Activated naive CD4-positive, alpha-beta T cell treated with anti-CD3 and anti-CD28 coated beads, Interleukin-2, amount 10 ng/mL, durations not matched to agents 7 days and 5 days (primary cell): ENCODE measurements around the gene FAM186B.
A peak's percentile ranks its signal among the peaks of the same experiment; 100 is the strongest.

Source experiments
- CTCF ChIA-PET: fragments of 350-600 bp; sonication (Branson Sonifier 250); formaldehyde crosslinking; loops from one replicate; lab custom pipeline; 2021; ENCODE audit warnings: antibody characterized with exemption; lab: Charles Lee
- DNase-seq: peaks from one replicate; pipeline ENCODE4 v3.0.0-alpha.2; 2020
- H3K27ac Mint-ChIP-seq: one replicate; pipeline ENCODE4 v1.8.0; 2021; ENCODE audit warnings: mild to moderate bottlenecking, moderate library complexity, mixed read lengths
- H3K27me3 Mint-ChIP-seq: one replicate; pipeline ENCODE4 v1.8.0; 2021; ENCODE audit warnings: mild to moderate bottlenecking, mixed read lengths
- H3K36me3 Mint-ChIP-seq: one replicate; pipeline ENCODE4 v1.8.0; 2021; ENCODE audit warnings: mixed read lengths
- H3K4me1 Mint-ChIP-seq: one replicate; pipeline ENCODE4 v1.8.0; 2021; ENCODE audit warnings: mixed read lengths
- H3K4me3 Mint-ChIP-seq: one replicate; pipeline ENCODE4 v1.8.0; 2021; ENCODE audit warnings: mild to moderate bottlenecking, moderate library complexity, mixed read lengths
- H3K9me3 Mint-ChIP-seq: one replicate; pipeline ENCODE4 v1.8.0; 2021; ENCODE audit warnings: mixed read lengths

Gene FAM186B

GRCh38 chr12:49584591-49584990 lies 20.8 kb downstream of the FAM186B start:
- Mint-ChIP-seq H3K4me3 (no peak overlapping the region), H3K27ac (no peak overlapping the region), H3K27me3 (no peaks in the 10 kb centered on the region), H3K36me3 (peaks cover 3% of the 10 kb centered on the region), H3K4me1 (peaks cover 15% of the 10 kb centered on the region), H3K9me3 (no peaks in the 10 kb centered on the region)
- CTCF ChIA-PET = interaction anchor here (0.7 to 1.5 kb wide), 2 partner anchors 52 to 226 kb away, joined by 3 to 8 read pairs; no protein-coding TSS in a partner anchor
- no peak for DNase-seq

DNA sequence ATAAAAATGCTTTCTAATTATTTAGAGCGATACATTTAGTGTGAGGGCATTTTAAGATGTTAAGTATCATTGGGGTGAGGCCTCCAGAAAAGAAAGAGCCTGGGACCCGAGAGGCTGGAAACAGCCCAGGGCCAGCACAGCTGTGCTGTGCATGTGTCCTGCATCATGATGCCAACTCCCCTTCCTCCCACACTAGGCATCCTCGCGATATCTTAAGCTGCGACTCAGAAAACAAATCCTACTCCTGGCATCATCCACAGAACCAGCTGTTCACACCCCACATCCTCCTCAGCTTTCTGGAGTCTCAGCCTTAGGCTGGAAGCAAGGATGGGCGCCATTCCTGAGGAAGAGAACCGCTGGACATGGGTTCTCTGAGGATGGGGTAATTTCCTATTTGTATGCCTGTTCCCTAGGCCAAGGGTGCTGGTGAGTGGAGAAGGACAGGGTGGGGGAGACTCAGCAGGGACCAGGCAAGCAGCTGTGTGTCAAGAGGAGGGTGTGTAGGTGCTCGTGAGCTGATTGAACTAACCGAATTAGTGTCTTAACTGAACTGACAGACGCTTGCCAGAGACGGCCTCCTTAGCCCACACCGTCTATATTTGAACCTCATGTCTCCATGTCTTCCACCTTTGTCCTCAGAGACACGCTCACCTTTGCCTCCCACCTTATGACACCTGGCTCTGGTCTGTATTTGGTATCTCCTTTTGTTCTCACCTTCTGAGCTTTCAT lies 21.9 kb downstream of the FAM186B start:
- Mint-ChIP-seq H3K27ac (no peak overlapping the region), H3K36me3 (peaks cover 3% of the 10 kb centered on the region), H3K27me3 (no peaks in the 10 kb centered on the region), H3K4me3 (no peak overlapping the region), H3K4me1 (peaks cover 15% of the 10 kb centered on the region), H3K9me3 (no peaks in the 10 kb centered on the region)
- CTCF ChIA-PET = interaction anchor here (0.7 to 6.4 kb wide), 6 partner anchors 31 to 225 kb away, joined by 3 to 71 read pairs (median 3); no protein-coding TSS in a partner anchor
- no peak for DNase-seq

DNA sequence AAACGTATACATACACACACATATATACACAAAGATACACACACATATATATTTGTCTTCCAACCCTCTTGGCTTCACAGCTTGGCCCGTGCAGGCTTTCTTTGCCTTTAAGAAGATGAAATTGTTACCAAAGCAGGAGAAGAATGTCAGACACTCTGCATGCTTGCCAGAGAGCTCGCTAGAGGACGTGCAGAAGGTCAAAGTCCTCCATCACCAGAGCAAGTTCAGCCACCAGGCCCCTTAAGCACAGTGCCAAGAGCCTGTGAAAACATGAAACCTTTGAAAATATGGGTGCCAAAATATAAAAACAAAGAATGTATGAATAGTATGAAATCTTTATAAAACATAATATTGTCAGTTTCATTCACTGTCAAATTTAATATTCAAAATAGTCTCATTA lies 22.6 kb downstream of the FAM186B start:
- CTCF ChIA-PET = interaction anchor here (1.5 to 6.4 kb wide), 2 partner anchors 30 to 224 kb away, joined by 8 to 71 read pairs; no protein-coding TSS in a partner anchor

GRCh38 chr12:49582201-49582600 lies 23.2 kb downstream of the FAM186B start:
- peaks cover 4% of the 10 kb centered on the region for H3K36me3 Mint-ChIP-seq
- H3K9me3 Mint-ChIP-seq = no peaks in the 10 kb centered on the region
- no peak for DNase-seq
- H3K27me3 Mint-ChIP-seq = no peaks in the 10 kb centered on the region
- peaks cover 15% of the 10 kb centered on the region for H3K4me1 Mint-ChIP-seq
- no peak overlapping the region for H3K4me3 Mint-ChIP-seq
- CTCF ChIA-PET = interaction anchor here (0.6 to 6.4 kb wide), 4 partner anchors 12 to 97 kb away, joined by 3 to 71 read pairs (median 10); no protein-coding TSS in a partner anchor
- no peak overlapping the region for H3K27ac Mint-ChIP-seq

More for the DNA sequence above, 22.6 kb downstream of the FAM186B start:
- H3K4me1 Mint-ChIP-seq = peaks cover 15% of the 10 kb centered on the region
- H3K27me3 Mint-ChIP-seq = no peaks in the 10 kb centered on the region
- DNase-seq = no peak
- no peak overlapping the region for H3K27ac Mint-ChIP-seq
- H3K4me3 Mint-ChIP-seq = no peak overlapping the region
- H3K36me3 Mint-ChIP-seq = peaks cover 3% of the 10 kb centered on the region
- no peaks in the 10 kb centered on the region for H3K9me3 Mint-ChIP-seq

DNA sequence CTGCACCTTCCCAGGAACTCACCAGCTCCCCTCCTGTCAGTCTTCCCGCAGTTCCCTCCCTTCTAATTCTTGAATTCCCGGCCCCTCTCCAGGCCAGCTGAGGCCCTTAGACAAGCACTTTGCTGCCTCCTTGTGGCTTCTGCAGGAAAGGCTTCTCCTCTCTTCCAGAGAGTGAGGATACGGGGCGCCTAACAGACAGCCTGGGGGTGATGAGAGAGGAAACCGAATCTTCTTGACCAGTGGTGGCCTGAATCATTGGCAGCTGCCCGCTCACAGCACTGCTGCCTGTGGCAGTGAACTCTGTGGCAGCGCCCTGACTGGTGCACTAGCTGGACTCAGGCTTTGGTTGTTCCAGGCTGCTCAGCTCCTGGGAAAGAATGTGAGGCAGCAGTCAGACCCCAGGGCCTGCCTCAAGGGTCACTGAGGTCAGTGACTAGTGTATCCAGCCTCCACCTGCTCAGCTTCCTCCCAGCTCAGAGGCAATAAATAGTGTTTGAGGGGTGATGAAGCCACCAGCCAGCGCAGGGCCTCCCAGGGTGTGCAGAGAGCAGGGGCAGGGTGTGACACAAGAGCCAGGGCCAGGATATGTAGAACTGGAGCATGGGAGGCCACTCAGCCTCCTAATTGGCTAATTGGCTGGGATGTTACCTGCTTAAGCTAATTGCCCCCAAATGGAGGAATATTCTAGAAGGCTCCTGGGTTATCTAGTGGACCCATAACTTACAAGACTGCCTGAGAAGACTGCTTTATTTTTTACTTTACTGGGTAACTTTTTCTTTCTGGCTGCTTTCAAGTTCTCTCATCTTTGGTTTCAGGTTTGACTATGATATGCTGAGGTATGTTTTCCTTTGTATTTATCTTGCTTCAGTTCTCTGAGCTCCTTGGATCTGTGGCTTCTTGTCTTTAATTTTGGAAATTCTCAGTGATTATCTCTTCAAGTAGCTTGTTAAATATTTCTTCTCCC lies 24.6 kb downstream of the FAM186B start:
- peaks cover 15% of the 10 kb centered on the region for H3K4me1 Mint-ChIP-seq
- H3K27ac Mint-ChIP-seq = no peak overlapping the region
- CTCF ChIA-PET = interaction anchor here (0.6 to 6.4 kb wide), 28 partner anchors 11 to 626 kb away, joined by 3 to 71 read pairs (median 4); partner anchors contain the start of gene PRPF40B
- peak; percentile 78 for DNase-seq
- no peaks in the 10 kb centered on the region for H3K9me3 Mint-ChIP-seq
- no peak overlapping the region for H3K4me3 Mint-ChIP-seq
- peaks cover 8% of the 10 kb centered on the region for H3K36me3 Mint-ChIP-seq
- H3K27me3 Mint-ChIP-seq = no peaks in the 10 kb centered on the region

DNA sequence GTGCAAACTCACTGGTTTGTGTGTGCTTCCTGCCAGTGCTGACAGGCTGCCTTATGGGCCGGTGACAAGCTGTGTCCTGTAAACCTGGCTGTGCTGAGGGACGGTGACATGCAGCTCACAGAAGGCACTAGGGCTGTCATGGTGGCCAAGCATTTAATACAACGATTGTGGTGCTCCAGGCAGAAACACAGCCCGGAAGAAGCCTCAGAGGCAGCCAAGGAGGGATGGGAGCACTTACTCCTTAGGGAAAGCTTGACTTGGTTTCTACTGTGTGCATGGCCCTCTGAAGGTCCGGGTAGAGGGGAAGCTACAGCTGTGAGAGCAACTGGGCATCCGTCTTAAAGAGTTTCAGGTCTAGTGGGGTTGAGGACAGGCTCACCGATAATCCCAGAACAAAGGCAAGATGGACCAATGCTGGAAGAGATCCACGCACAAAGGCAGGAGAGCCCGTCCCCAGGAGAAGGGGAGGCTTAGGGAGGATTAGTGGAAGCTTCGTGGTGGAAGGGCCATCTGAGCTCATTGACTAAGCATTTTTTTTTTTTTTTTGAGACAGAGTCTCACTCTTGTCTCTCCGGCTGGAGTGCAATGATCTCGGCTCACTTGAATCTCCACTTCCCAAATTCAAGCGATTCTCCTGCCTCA lies 26.8 kb downstream of the FAM186B start:
- Mint-ChIP-seq H3K27ac (no peak overlapping the region), H3K4me3 (no peak overlapping the region), H3K9me3 (no peaks in the 10 kb centered on the region), H3K27me3 (no peaks in the 10 kb centered on the region), H3K4me1 (peaks cover 15% of the 10 kb centered on the region), H3K36me3 (peaks cover 9% of the 10 kb centered on the region)
- no peak for DNase-seq
- CTCF ChIA-PET = interaction anchor here (5.4 to 6.4 kb wide), 2 partner anchors 26 to 221 kb away, joined by 57 to 71 read pairs; no protein-coding TSS in a partner anchor

DNA sequence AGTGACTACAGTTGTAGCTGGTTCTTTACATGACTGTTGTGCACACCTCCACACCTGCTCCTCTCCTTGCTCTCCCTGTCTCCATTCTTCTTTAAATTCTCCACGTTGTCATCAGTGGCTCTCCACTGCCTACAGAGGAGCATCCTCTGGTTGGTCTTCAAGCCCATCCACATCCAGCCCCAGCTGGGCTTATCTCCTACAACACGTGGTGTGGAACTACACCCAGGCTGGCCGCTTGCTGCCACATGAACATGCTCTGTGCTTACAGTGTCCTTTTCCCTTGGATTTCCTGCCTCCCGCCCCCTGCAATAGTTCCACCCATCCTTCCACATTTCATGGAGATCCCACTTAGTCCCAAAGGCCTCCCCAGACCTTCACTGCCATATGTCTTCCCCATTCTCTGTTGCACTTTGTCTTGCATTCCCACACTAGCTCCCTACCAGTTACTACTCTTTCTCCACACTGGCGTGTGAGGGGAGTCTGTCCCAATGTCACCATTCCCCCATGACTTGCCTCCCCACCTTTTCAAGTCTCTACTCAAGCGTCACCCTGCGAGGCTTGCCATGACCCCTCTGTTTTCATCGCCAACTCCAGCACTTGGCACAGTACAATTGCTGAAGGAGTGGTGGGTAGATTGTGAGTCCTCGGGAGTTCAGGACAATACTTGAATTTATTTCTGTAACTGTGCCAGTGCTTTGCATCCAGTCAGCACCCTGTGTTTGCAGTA lies 27.7 kb downstream of the FAM186B start:
- Mint-ChIP-seq H3K27ac (no peak overlapping the region), H3K4me1 (peaks cover 15% of the 10 kb centered on the region), H3K27me3 (no peaks in the 10 kb centered on the region), H3K36me3 (peaks cover 9% of the 10 kb centered on the region), H3K9me3 (no peaks in the 10 kb centered on the region), H3K4me3 (no peak overlapping the region)
- no peak for DNase-seq
- CTCF ChIA-PET = interaction anchor here (1.8 to 6.4 kb wide), 3 partner anchors 25 to 220 kb away, joined by 7 to 71 read pairs (median 57); no protein-coding TSS in a partner anchor

GRCh38 chr12:49568442-49569162 lies 36.8 kb downstream of the FAM186B start:
- peak overlapping the region; percentile 96 for H3K4me3 Mint-ChIP-seq
- no peaks in the 10 kb centered on the region for H3K27me3 Mint-ChIP-seq
- peaks cover 57% of the 10 kb centered on the region for H3K4me1 Mint-ChIP-seq
- peak overlapping the region; percentile 96 for H3K27ac Mint-ChIP-seq
- no peak for DNase-seq
- CTCF ChIA-PET = interaction anchor here (0.9 to 3.6 kb wide), 3 partner anchors 12 to 54 kb away, joined by 4 to 18 read pairs (median 5); partner anchors contain the start of gene PRPF40B
- peaks cover 22% of the 10 kb centered on the region for H3K36me3 Mint-ChIP-seq
- no peaks in the 10 kb centered on the region for H3K9me3 Mint-ChIP-seq

DNA sequence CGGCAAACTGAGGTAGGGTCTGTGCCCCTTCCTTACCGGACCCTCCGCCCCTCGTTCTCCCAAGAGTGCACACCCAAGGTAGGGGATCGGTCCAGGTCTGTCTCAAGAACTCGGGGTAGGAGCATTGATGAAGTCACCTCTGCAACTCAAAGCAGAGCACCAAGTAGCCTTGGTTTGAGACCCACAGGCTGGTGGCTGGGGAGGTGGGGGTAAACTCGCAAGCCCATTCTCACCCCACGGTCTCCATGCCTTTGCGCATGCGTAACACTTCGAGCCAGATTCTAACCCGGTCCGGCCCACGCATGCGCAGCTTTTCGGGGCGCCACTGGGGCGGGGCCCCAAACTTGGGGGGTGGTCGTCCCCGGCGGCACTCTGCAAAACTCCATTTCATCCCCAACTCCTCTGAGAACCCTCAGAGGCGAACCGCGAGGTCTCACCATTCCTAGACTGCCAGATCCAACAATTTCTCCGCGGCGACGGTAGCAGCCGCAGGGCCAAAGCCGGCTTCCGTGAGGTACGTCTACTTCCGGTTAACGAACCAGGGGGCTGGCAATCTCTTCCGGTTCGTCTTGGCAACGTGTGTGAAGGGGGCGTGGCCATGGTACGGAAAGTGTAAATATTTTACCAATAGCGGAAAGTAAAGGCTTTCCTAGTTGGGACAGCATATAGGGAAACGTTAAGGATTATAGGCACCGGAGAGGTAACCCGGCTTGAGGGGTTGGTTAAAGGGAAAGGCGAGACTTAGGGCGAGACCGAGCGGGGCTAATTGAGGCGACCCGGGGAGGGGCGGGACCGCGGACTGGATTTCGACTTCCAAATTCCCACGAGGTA lies 37.6 kb downstream of the FAM186B start, which contains the start of gene MCRS1:
Gene MCRS1 (minus strand): TSS at position 532 of the 831 bp plus-strand sequence. CDS start 1,411 bp downstream, outside the sequence.
- no peaks in the 10 kb centered on the region for H3K9me3 Mint-ChIP-seq
- H3K4me1 Mint-ChIP-seq = peaks cover 62% of the 10 kb centered on the region
- no peaks in the 10 kb centered on the region for H3K27me3 Mint-ChIP-seq
- H3K27ac Mint-ChIP-seq = peak within 1 kb of the TSS; percentile 96
- peak within 1 kb of the TSS; percentile 96 for H3K4me3 Mint-ChIP-seq
- CTCF ChIA-PET = interaction anchor here (1.0 to 6.4 kb wide), 4 partner anchors 13 to 210 kb away, joined by 3 to 42 read pairs (median 5); partner anchors contain the start of gene TMBIM6
- H3K36me3 Mint-ChIP-seq = peaks cover 30% of the 10 kb centered on the region
- peak; percentile 93 for DNase-seq

DNA sequence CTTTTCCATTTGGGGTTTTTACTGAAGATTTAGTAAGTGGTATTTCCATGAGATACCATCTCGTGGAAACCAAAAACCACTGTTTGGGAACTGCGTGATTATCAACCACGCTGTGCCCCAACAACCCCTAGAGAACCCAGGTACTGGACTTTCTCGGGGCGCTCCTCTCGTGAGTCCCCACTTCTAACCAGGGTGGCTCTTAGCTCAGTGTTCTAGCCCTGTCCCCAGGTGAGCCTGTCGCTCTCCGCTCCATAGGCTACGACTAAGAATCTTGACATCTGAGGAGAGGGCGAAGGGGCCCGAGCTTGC lies 38.2 kb downstream of the FAM186B start:
- H3K27me3 Mint-ChIP-seq = no peaks in the 10 kb centered on the region
- peaks cover 34% of the 10 kb centered on the region for H3K36me3 Mint-ChIP-seq
- peak overlapping the region; percentile 96 for H3K27ac Mint-ChIP-seq
- CTCF ChIA-PET = interaction anchor here (1.0 to 6.4 kb wide), 4 partner anchors 13 to 209 kb away, joined by 3 to 42 read pairs (median 5); partner anchors contain the start of gene TMBIM6
- no peak for DNase-seq
- peaks cover 66% of the 10 kb centered on the region for H3K4me1 Mint-ChIP-seq
- H3K9me3 Mint-ChIP-seq = no peaks in the 10 kb centered on the region
- peak overlapping the region; percentile 96 for H3K4me3 Mint-ChIP-seq

DNA sequence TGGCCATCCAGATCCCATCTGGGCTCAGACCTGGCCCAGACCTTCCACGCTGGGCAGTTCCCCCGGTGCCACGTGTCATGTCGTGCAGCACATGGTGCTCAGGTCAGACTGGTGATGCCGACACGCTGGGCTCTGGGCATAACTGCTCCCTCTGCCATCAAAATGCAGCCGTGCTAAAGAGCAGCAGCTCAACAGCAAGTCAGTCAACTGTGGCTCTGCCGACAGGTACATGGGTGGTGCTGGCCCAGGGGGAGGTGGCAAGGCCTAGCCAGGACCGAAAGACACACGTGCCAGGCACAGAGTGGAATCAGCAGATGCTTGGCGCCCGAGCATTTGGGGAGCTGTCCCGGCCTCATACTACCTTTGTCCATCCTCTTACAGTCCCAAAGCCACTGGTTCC lies 39.1 kb downstream of the FAM186B start:
- peaks cover 69% of the 10 kb centered on the region for H3K4me1 Mint-ChIP-seq
- H3K27ac Mint-ChIP-seq = no peak overlapping the region
- DNase-seq = no peak
- no peaks in the 10 kb centered on the region for H3K27me3 Mint-ChIP-seq
- H3K4me3 Mint-ChIP-seq = no peak overlapping the region
- no peaks in the 10 kb centered on the region for H3K9me3 Mint-ChIP-seq
- CTCF ChIA-PET = interaction anchor here (1.0 to 6.4 kb wide), 4 partner anchors 13 to 208 kb away, joined by 4 to 42 read pairs (median 5); no protein-coding TSS in a partner anchor
- peaks cover 40% of the 10 kb centered on the region for H3K36me3 Mint-ChIP-seq
